CD4-positive, CD25-positive, alpha-beta regulatory T cell (primary cell): ENCODE measurements around the gene APCDD1L. TPM values are rescaled to one million over a fixed set of nuclear protein-coding genes. Genes with fewer than 3 reads are reported as not detected.
"Not testable (repeated sequence)": the region's sequence is repeated elsewhere in the genome, so short reads cannot be mapped to it uniquely, and the experiment has no call there.

Source experiments
- ATAC-seq, 2 donors: fragments of 150-1000 bp; cut with Tn5 transposase; one replicate each; pipeline ENCODE4 v1.10.0; 2021; ENCODE audit warnings: low read depth in 2 of 2, moderate number of reproducible peaks in 2 of 2, moderate library complexity in 1 of 2
- DNase-seq, 3 donors: peaks; one replicate each; pipeline versions ENCODE4 v3.0.0 to v3.0.0-alpha.2; 2012 to 2022; ENCODE audit warnings: mixed read lengths in 1 of 3
- H3K27ac ChIP-seq: one replicate; pipeline ENCODE4 v1.7.0; 2013; ENCODE audit warnings: mild to moderate bottlenecking, low read length; ENCODE audit not compliant: insufficient read depth, poor library complexity, severe bottlenecking
- H3K27me3 ChIP-seq: one replicate; pipeline ENCODE4 v1.7.0; 2013; ENCODE audit warnings: low read length; ENCODE audit not compliant: control insufficient read depth, insufficient read depth
- H3K36me3 ChIP-seq: one replicate; pipeline ENCODE4 v1.7.0; 2013; ENCODE audit warnings: mild to moderate bottlenecking, low read length, moderate library complexity; ENCODE audit not compliant: control insufficient read depth, insufficient read depth
- H3K4me1 ChIP-seq: 2 replicates; pipeline ENCODE4 v1.7.0; 2013; ENCODE audit warnings: mild to moderate bottlenecking, low read length; ENCODE audit not compliant: insufficient read depth, control insufficient read depth, poor library complexity, severe bottlenecking
- H3K4me3 ChIP-seq: one replicate; pipeline ENCODE4 v1.7.0; 2013; ENCODE audit warnings: low read depth, mild to moderate bottlenecking, low read length, moderate library complexity
- H3K9me3 ChIP-seq, 2 experiments: 1 replicate in 1 of 2; 2 replicates in 1 of 2; pipeline ENCODE4 v1.7.0; 2013; ENCODE audit warnings: low read length in 2 of 2, mild to moderate bottlenecking in 1 of 2, moderate library complexity in 1 of 2; ENCODE audit not compliant: control insufficient read depth in 2 of 2
- H3K27ac Mint-ChIP-seq, 3 donors: one replicate each; pipeline ENCODE4 v1.8.0; 2020 to 2022; ENCODE audit warnings: mild to moderate bottlenecking in 3 of 3, mixed read lengths in 3 of 3, moderate library complexity in 2 of 3
- H3K27me3 Mint-ChIP-seq: one replicate; pipeline ENCODE4 v1.8.0; 2022; ENCODE audit warnings: mild to moderate bottlenecking, mixed read lengths
- H3K36me3 Mint-ChIP-seq: one replicate; pipeline ENCODE4 v1.8.0; 2020; ENCODE audit warnings: mixed read lengths
- H3K4me1 Mint-ChIP-seq, 4 donors: one replicate each; pipeline ENCODE4 v1.8.0; 2020 to 2022; ENCODE audit warnings: mixed read lengths in 4 of 4, mild to moderate bottlenecking in 1 of 4
- H3K4me3 Mint-ChIP-seq, 4 donors: one replicate each; pipeline ENCODE4 v1.8.0; 2020 to 2022; ENCODE audit warnings: mild to moderate bottlenecking in 4 of 4, mixed read lengths in 4 of 4, moderate library complexity in 3 of 4
- H3K9me3 Mint-ChIP-seq, 7 donors: one replicate each; pipeline ENCODE4 v1.8.0; 2020 to 2022; ENCODE audit warnings: mixed read lengths in 7 of 7, mild to moderate bottlenecking in 3 of 7, moderate library complexity in 2 of 7
- polyA plus RNA-seq, 4 donors: library from polyadenylated mRNA; unstranded; fragments of 300-500 nt; fragmentation: Illumina TruSeq; gene quantifications; one replicate each; pipeline ENCODE4 v1.2.3, GENCODE V29; 2021
- total RNA-seq: library from RNA; stranded (reverse); gene quantifications from one replicate; pipeline ENCODE4 v1.2.3, GENCODE V29; 2022

APCDD1L gene
- total and polyA plus RNA-seq, 5 donors from 2014 or later, result 0.62 TPM; not detected in 4

DNA sequence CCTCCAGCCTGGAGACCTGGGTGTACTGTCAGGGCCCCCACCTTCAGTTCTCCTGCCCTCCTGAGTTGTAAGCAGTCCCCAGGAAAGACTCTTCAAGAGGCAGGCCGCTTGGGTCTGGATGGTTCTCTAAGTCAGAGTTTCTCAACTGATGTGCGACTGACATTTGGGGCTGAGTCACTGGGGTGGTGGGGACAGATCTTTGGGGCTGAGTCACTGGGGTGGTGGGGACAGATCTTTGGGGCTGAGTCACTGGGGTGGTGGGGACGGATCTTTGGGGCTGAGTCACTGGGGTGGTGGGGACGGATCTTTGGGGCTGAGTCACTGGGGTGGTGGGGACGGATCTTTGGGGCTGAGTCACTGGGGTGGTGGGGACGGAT is 26.8 kb upstream of the APCDD1L start:
- not testable (repeated sequence) for H3K27ac Mint-ChIP-seq, H3K4me1 Mint-ChIP-seq, H3K27me3 Mint-ChIP-seq, DNase-seq, H3K27ac ChIP-seq, H3K36me3 Mint-ChIP-seq, H3K36me3 ChIP-seq, ATAC-seq, H3K4me3 ChIP-seq, H3K9me3 ChIP-seq, H3K4me1 ChIP-seq, H3K27me3 ChIP-seq, H3K4me3 Mint-ChIP-seq
- peaks cover 0 to 13% (median 4%) of the 10 kb centered on the region in 7 donors for H3K9me3 Mint-ChIP-seq

- Mint-ChIP-seq H3K4me3 (no peak overlapping the region), H3K4me1 (no peaks in the 10 kb centered on the region), H3K9me3 (peaks cover 0 to 13% (median 4%) of the 10 kb centered on the region in 7 donors), H3K27me3 (peaks cover 8% of the 10 kb centered on the region), H3K27ac (peak overlapping the region in 1 of 3 donors; percentile 27), H3K36me3 (no peaks in the 10 kb centered on the region)
- Histone ChIP-seq H3K4me1 (no peaks in the 10 kb centered on the region), H3K9me3 (peaks cover 3 to 8% of the 10 kb centered on the region in 2 experiments), H3K27me3 (no peaks in the 10 kb centered on the region), H3K27ac (no peak overlapping the region), H3K36me3 (no peaks in the 10 kb centered on the region), H3K4me3 (no peak overlapping the region)
- ATAC-seq (no peak), DNase-seq (no peak)
Measured at GRCh38 chr20:58538752-58539151, 23.6 kb upstream of the APCDD1L start.

GRCh38 chr20:58537831-58538230 is 22.6 kb upstream of the APCDD1L start:
- Histone ChIP-seq H3K36me3 (no peaks in the 10 kb centered on the region), H3K27ac (no peak overlapping the region), H3K9me3 (peaks cover 3 to 8% of the 10 kb centered on the region in 2 experiments), H3K27me3 (no peaks in the 10 kb centered on the region), H3K4me3 (no peak overlapping the region), H3K4me1 (no peaks in the 10 kb centered on the region)
- H3K27me3 Mint-ChIP-seq, result peaks cover 8% of the 10 kb centered on the region
- no peak overlapping the region for H3K4me3 Mint-ChIP-seq
- no peaks in the 10 kb centered on the region for H3K36me3 Mint-ChIP-seq
- H3K9me3 Mint-ChIP-seq, result peaks cover 0 to 13% (median 6%) of the 10 kb centered on the region in 7 donors
- no peak for DNase-seq
- H3K27ac Mint-ChIP-seq, result no peak overlapping the region
- no peak for ATAC-seq
- no peaks in the 10 kb centered on the region for H3K4me1 Mint-ChIP-seq

DNA sequence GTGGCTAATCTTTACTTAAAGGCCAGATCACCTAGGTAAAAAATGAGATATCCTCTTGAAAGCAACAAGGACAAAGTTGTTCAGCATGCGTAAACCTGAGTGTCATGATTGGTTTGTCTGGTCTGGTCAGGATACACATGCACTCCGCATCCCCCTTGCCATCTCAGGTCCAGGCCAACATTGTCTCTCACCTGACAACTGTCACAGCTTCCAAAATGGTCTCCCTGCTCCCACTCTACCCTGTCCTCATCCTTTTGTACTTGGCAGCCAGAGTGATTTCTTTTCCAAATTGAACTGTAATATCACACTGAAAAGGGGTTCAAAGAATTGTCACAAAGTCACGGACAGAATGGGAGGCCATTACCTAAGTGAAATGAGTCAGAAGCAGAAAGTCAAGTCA is 21.1 kb upstream of the APCDD1L start:
- Histone ChIP-seq H3K27ac (no peak overlapping the region), H3K9me3 (peaks cover 15 to 21% of the 10 kb centered on the region in 2 experiments), H3K4me1 (no peaks in the 10 kb centered on the region), H3K36me3 (no peaks in the 10 kb centered on the region), H3K4me3 (no peak overlapping the region), H3K27me3 (no peaks in the 10 kb centered on the region)
- Mint-ChIP-seq H3K27me3 (peaks cover 12% of the 10 kb centered on the region), H3K9me3 (peaks cover 3 to 27% (median 9%) of the 10 kb centered on the region in 7 donors), H3K4me3 (no peak overlapping the region), H3K4me1 (no peaks in the 10 kb centered on the region), H3K27ac (no peak overlapping the region), H3K36me3 (no peaks in the 10 kb centered on the region)
- no peak for DNase-seq
- ATAC-seq, result no peak

GRCh38 chr20:58531657-58532056 is 16.5 kb upstream of the APCDD1L start:
- H3K4me1 Mint-ChIP-seq, result no peaks in the 10 kb centered on the region

GRCh38 chr20:58531063-58531462 is 15.9 kb upstream of the APCDD1L start:
- no peaks in the 10 kb centered on the region for H3K27me3 ChIP-seq
- H3K27ac Mint-ChIP-seq, result no peak overlapping the region
- peaks cover 4 to 40% (median 18%) of the 10 kb centered on the region in 7 donors for H3K9me3 Mint-ChIP-seq
- no peak overlapping the region for H3K4me3 Mint-ChIP-seq
- no peaks in the 10 kb centered on the region for H3K4me1 Mint-ChIP-seq
- no peaks in the 10 kb centered on the region for H3K36me3 Mint-ChIP-seq
- DNase-seq, result no peak
- H3K36me3 ChIP-seq, result no peaks in the 10 kb centered on the region
- no peak overlapping the region for H3K4me3 ChIP-seq
- H3K27ac ChIP-seq, result no peak overlapping the region
- H3K9me3 ChIP-seq, result peaks cover 33 to 40% of the 10 kb centered on the region in 2 experiments
- H3K27me3 Mint-ChIP-seq, result peaks cover 18% of the 10 kb centered on the region
- ATAC-seq, result no peak
- H3K4me1 ChIP-seq, result no peaks in the 10 kb centered on the region

More at GRCh38 chr20:58531657-58532056, 16.5 kb upstream of the APCDD1L start:
- DNase-seq, result no peak
- no peak overlapping the region for H3K4me3 ChIP-seq
- H3K36me3 ChIP-seq, result no peaks in the 10 kb centered on the region
- no peaks in the 10 kb centered on the region for H3K36me3 Mint-ChIP-seq
- no peak overlapping the region for H3K27ac Mint-ChIP-seq
- H3K27me3 Mint-ChIP-seq, result peaks cover 21% of the 10 kb centered on the region
- no peak overlapping the region for H3K27ac ChIP-seq
- peaks cover 4 to 35% (median 19%) of the 10 kb centered on the region in 7 donors for H3K9me3 Mint-ChIP-seq
- no peak for ATAC-seq
- H3K4me3 Mint-ChIP-seq, result no peak overlapping the region
- no peaks in the 10 kb centered on the region for H3K4me1 ChIP-seq
- H3K9me3 ChIP-seq, result peaks cover 28 to 34% of the 10 kb centered on the region in 2 experiments
- H3K27me3 ChIP-seq, result no peaks in the 10 kb centered on the region

GRCh38 chr20:58528412-58528811 is 13.2 kb upstream of the APCDD1L start:
- Histone ChIP-seq H3K9me3 (peaks cover 40 to 43% of the 10 kb centered on the region in 2 experiments), H3K27me3 (no peaks in the 10 kb centered on the region), H3K36me3 (no peaks in the 10 kb centered on the region), H3K4me1 (no peaks in the 10 kb centered on the region), H3K4me3 (no peak overlapping the region), H3K27ac (no peak overlapping the region)
- no peak for ATAC-seq
- DNase-seq, result no peak
- H3K9me3 Mint-ChIP-seq, result peaks cover 6 to 43% (median 20%) of the 10 kb centered on the region in 7 donors
- no peak overlapping the region for H3K27ac Mint-ChIP-seq
- H3K4me3 Mint-ChIP-seq, result no peak overlapping the region
- no peaks in the 10 kb centered on the region for H3K36me3 Mint-ChIP-seq
- peaks cover 12% of the 10 kb centered on the region for H3K27me3 Mint-ChIP-seq
- no peaks in the 10 kb centered on the region for H3K4me1 Mint-ChIP-seq

DNA sequence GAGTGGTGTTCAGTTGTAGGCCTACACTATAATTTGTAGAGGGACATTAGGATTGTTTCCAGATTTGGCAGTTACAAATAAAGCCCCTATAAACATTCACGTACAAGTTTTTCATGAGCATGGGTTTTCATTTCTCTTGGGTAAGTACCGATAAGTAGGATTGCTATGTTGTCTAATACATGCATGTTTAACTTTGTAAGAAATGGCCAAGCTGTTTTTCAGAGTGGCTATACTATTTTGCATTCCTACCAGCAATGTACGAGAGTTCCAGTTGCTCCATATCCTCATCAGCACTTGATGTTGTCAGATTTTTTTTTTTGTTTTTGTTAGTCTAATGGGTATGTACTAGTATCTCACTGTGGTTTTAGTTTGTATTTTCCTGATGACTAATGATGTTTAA is 11.2 kb upstream of the APCDD1L start:
- no peaks in the 10 kb centered on the region for H3K36me3 Mint-ChIP-seq
- H3K4me1 Mint-ChIP-seq, result no peaks in the 10 kb centered on the region
- Histone ChIP-seq H3K27me3 (no peaks in the 10 kb centered on the region), H3K36me3 (no peaks in the 10 kb centered on the region), H3K27ac (no peak overlapping the region), H3K4me1 (no peaks in the 10 kb centered on the region), H3K4me3 (no peak overlapping the region), H3K9me3 (peaks cover 28 to 32% of the 10 kb centered on the region in 2 experiments)
- ATAC-seq, result no peak
- DNase-seq, result no peak
- peaks cover 9% of the 10 kb centered on the region for H3K27me3 Mint-ChIP-seq
- no peak overlapping the region for H3K27ac Mint-ChIP-seq
- H3K4me3 Mint-ChIP-seq, result no peak overlapping the region
- peaks cover 4 to 30% (median 16%) of the 10 kb centered on the region in 7 donors for H3K9me3 Mint-ChIP-seq
